Measurements from ENCODE around the gene TEDC2.

DNA sequence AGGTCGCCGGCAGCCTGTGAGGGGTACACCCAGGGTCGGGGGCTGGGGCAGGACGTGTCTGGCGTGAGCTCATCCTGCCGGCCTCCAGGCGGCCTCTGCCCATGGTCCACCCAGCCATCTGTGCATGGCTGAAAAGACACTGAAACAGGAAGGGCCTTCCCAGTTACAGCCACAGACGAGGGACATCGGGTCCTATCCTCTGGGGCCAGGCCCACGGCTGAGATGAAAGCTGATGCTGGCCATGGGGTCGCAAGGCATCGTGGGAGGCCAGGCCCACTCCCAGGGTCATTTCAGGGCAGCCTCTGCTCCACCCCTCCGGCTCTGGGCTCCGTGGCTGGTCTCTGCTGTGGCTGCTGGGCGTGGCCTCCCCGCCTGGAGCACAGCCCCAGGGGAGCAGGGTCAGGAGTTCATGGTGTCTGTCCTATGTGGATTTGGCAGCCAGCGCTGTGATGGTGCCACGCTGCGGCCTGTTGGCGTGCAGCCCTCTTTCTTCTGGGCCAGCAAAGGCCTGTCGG is 37.3 kb downstream of the TEDC2 start:
- TF ChIP-seq, protein P1, sequence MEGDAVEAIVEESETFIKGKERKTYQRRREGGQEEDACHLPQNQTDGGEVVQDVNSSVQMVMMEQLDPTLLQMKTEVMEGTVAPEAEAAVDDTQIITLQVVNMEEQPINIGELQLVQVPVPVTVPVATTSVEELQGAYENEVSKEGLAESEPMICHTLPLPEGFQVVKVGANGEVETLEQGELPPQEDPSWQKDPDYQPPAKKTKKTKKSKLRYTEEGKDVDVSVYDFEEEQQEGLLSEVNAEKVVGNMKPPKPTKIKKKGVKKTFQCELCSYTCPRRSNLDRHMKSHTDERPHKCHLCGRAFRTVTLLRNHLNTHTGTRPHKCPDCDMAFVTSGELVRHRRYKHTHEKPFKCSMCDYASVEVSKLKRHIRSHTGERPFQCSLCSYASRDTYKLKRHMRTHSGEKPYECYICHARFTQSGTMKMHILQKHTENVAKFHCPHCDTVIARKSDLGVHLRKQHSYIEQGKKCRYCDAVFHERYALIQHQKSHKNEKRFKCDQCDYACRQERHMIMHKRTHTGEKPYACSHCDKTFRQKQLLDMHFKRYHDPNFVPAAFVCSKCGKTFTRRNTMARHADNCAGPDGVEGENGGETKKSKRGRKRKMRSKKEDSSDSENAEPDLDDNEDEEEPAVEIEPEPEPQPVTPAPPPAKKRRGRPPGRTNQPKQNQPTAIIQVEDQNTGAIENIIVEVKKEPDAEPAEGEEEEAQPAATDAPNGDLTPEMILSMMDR (IDR thresholded peaks at IDR 0.05): no peak
- TF ChIP-seq POLR2A (IDR thresholded peaks at IDR 0.05): no peak
